Measurements from ENCODE around the gene CDC7.

DNA sequence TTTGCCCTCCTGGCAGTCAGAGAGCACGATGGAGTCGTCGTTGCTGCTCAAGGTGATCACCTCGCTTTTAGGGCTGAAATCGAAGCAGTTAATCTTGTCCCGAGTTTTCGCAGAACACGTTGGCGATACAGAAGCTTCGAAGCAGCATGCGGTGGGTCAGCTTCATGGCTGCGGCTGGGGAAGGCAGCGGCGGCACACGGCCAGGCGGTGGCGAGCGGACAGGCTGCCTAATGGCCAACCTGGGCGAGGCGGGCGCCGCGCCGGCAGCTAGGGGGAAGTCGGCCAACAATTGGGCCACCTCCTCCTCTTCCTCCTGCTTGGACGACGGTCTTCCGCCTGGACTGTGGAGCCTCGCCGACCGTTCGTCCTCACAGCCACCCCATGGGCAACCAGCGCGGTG is 34.8 kb downstream of the CDC7 start:
- TF ChIP-seq, protein P1, sequence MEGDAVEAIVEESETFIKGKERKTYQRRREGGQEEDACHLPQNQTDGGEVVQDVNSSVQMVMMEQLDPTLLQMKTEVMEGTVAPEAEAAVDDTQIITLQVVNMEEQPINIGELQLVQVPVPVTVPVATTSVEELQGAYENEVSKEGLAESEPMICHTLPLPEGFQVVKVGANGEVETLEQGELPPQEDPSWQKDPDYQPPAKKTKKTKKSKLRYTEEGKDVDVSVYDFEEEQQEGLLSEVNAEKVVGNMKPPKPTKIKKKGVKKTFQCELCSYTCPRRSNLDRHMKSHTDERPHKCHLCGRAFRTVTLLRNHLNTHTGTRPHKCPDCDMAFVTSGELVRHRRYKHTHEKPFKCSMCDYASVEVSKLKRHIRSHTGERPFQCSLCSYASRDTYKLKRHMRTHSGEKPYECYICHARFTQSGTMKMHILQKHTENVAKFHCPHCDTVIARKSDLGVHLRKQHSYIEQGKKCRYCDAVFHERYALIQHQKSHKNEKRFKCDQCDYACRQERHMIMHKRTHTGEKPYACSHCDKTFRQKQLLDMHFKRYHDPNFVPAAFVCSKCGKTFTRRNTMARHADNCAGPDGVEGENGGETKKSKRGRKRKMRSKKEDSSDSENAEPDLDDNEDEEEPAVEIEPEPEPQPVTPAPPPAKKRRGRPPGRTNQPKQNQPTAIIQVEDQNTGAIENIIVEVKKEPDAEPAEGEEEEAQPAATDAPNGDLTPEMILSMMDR (IDR thresholded peaks at IDR 0.05): no peak
- no peak for TF ChIP-seq POLR2A (IDR thresholded peaks at IDR 0.05)
